NCI-H2081 (cell line): ENCODE results near the gene PRELID1.

Experiments used
- DNase-seq, 2 experiments: peaks; one replicate each; lab custom pipeline; 2025; lab: John Stamatoyannopoulos, UW

PRELID1 gene

GRCh38 chr5:177313561-177314259, 10.1 kb downstream of the PRELID1 start:
- no peak for DNase-seq

GRCh38 chr5:177314376-177315342, 11.1 kb downstream of the PRELID1 start:
- DNase-seq: no peak

- DNase-seq: no peak
Measured at GRCh38 chr5:177315411-177315810, 11.8 kb downstream of the PRELID1 start.

- DNase-seq: no peak
Measured at GRCh38 chr5:177316005-177316404, 12.4 kb downstream of the PRELID1 start.

- DNase-seq: peak; percentile 63 to 68
Measured at GRCh38 chr5:177317959-177318377, 14.4 kb downstream of the PRELID1 start.

GRCh38 chr5:177319913-177320588, 16.5 kb downstream of the PRELID1 start:
- DNase-seq: no peak

- no peak for DNase-seq
Measured at GRCh38 chr5:177320879-177321278, 17.3 kb downstream of the PRELID1 start.

- DNase-seq: no peak
Measured at GRCh38 chr5:177325868-177326381, 22.3 kb downstream of the PRELID1 start.

GRCh38 chr5:177327539-177328522, 24.2 kb downstream of the PRELID1 start:
- no peak for DNase-seq

GRCh38 chr5:177328545-177329231, 25.1 kb downstream of the PRELID1 start:
- no peak for DNase-seq

- DNase-seq: peak in 1 of 2 experiments; percentile 26
Measured at GRCh38 chr5:177329883-177330282, 26.3 kb downstream of the PRELID1 start.

- DNase-seq: no peak
Measured at GRCh38 chr5:177330991-177331842, 27.6 kb downstream of the PRELID1 start.

GRCh38 chr5:177332031-177332895, 28.7 kb downstream of the PRELID1 start:
- no peak for DNase-seq

GRCh38 chr5:177332896-177333260, 29.3 kb downstream of the PRELID1 start:
- no peak for DNase-seq

- DNase-seq: no peak
Measured at GRCh38 chr5:177333420-177334154, 30.0 kb downstream of the PRELID1 start.

GRCh38 chr5:177334155-177334551, 30.6 kb downstream of the PRELID1 start:
- no peak for DNase-seq

GRCh38 chr5:177334781-177335700, 31.4 kb downstream of the PRELID1 start:
- no peak for DNase-seq
